C4-2B (cell line): ENCODE data around the gene CDR2L.
A peak's percentile ranks its signal among the peaks of the same experiment; 100 is the strongest.
"Not testable (repeated sequence)": the region's sequence is repeated elsewhere in the genome, so short reads cannot be mapped to it uniquely, and the experiment has no call there.

Source experiments
- H3K27ac ChIP-seq: fragments of 450-650 bp; 2 replicates; pipeline ENCODE4 v1.5.1; 2017
- CTCF ChIP-seq: fragments of 450-650 bp; conservative IDR thresholded peaks from 2 replicates; pipeline ENCODE4 v1.5.1; 2017; ENCODE audit warnings: mild to moderate bottlenecking
- ZFX ChIP-seq: fragments of 450-650 bp; IDR thresholded peaks from 2 replicates; pipeline ENCODE4 v1.6.1; 2017

CDR2L gene

GRCh38 chr17:75033346-75034235, 46.2 kb downstream of the CDR2L start:
- TF ChIP-seq ZFX = no peak
- TF ChIP-seq CTCF = no peak
- peak overlapping the region; percentile 97 for H3K27ac ChIP-seq

DNA sequence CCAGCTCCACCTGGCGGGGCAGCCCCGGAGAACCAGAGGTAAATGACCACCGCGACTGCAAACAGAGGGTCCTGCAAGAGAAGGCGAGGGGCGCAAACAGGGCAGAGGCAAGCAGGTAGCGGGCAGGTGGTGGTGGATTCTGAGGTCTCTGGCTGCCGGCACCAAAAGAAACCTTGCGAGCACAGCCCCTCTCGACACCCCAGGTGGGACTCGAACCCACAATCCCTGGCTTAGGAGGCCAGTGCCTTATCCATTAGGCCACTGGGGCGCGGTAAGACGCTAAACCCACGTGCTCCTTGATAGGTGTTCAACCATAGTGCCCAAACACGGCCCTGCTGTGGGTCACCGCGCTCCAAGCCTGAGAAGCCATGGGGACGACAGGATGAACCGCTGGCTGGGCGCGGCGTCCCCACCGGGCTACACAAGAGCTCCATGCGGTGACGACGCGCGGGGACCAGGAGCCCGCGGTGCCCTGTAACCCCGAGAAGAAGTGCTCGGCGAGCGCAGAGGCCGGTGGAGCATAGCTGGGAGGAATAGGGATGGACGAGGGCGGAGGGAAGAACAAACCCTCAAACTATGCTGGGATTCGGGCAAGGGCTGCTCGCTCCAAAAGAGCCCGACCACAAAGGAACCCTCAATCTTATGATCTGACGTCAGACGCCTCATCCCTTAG, 46.9 kb downstream of the CDR2L start:
- peak overlapping the region; percentile 97 for H3K27ac ChIP-seq
- TF ChIP-seq CTCF (no peak), ZFX (peak; percentile 27; the same call in 1 of the 2 replicates)

GRCh38 chr17:75036643-75037268, 49.3 kb downstream of the CDR2L start:
- TF ChIP-seq ZFX (no peak), CTCF (no peak)
- peak overlapping the region; percentile 97 for H3K27ac ChIP-seq

- H3K27ac ChIP-seq = no peak overlapping the region
- no peak for TF ChIP-seq ZFX
- TF ChIP-seq CTCF = no peak
These were observed 51.8 kb downstream of the CDR2L start for GRCh38 chr17:75039238-75039637.

DNA sequence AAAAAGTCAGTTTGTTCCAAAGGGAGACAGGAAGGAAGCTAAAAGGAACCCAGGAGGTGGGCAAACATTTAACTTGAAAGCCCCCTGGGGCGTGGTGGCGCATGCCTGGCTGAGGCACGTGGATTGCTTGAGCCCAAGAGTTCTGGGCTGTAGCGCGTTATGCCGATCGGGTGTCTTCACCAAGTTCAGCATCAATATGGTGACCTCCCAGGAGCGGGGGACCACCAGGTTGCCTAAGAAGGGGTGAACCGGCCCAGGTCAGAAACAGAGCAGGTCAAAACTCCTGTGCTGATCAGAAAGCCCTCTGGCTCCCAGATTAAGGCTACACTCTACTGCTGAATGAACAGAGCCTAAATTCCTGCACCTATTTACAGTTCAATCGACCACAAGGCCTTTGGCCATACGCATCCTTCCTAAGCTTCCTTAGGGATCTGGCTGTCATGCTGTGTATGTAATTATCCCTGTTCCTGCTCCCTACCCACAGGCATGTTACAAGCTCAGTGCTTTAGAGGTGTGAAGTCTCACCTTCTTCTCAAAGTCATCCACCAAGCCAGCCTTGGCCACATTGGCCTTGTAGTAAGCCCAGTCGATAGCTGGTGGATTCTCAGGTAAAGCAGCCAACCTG, 54.3 kb downstream of the CDR2L start:
- TF ChIP-seq ZFX = no peak
- no peak overlapping the region for H3K27ac ChIP-seq

DNA sequence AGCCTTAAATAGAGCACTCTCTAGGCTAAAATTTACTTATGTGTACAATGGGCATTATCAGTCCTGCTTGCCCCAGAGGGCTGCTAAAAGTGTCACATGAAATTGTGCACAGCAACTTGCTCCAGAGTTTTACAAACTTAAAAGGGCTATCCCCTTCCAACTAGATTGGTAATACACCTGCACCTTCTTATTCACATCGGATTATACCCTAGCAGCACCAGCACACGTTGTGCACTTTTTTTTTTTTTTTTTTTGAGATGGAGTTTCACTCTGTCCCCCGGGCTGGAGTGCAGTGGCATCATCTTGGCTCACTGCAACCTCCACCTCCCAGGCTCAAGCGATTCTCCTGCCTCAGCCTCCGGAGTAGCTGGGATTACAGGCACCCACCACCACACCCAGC, 56.4 kb downstream of the CDR2L start:
- H3K27ac ChIP-seq = not testable (repeated sequence)

GRCh38 chr17:75044716-75045115, 57.3 kb downstream of the CDR2L start:
- no peak overlapping the region for H3K27ac ChIP-seq
- no peak for TF ChIP-seq ZFX
- TF ChIP-seq CTCF = no peak

GRCh38 chr17:75045946-75046406, 58.5 kb downstream of the CDR2L start:
- peak overlapping the region; percentile 93 for H3K27ac ChIP-seq
